ENCODE measurements around the gene BCL6. TPM values are rescaled to one million over a fixed set of nuclear protein-coding genes. Genes with fewer than 3 reads are reported as not detected.

BCL6 gene
- polyA plus RNA-seq, 1 experiment: 12.8 TPM

GRCh38 chr3:187762792-187763191 lies 17.5 kb upstream of the BCL6 start:
- POLR2A ChIA-PET: no interaction called here
- DNase-seq (ENCODE audit: low read depth, low spot score): no peak
- TF ChIP-seq CTCF (IDR thresholded peaks at IDR 0.05; ENCODE audit: low read depth, low read length): no peak
- CTCF ChIA-PET: interaction anchor here (0.9 to 1.2 kb wide), 3 partner anchors 13 to 155 kb away, joined by 3 to 4 read pairs (median 3); no protein-coding TSS in a partner anchor
- no peaks in the 10 kb centered on the region for H3K27me3 ChIP-seq (ENCODE audit: control insufficient read depth, insufficient read depth, low read length)
- H3K4me3 ChIP-seq (ENCODE audit: low read depth, low read length): no peak overlapping the region
- H3K9me3 ChIP-seq (ENCODE audit: control insufficient read depth, insufficient read depth, low read length): no peaks in the 10 kb centered on the region
- H3K27ac ChIP-seq (ENCODE audit: low read depth, low read length): no peak overlapping the region

GRCh38 chr3:187759601-187760000 lies 14.3 kb upstream of the BCL6 start:
- no peak for TF ChIP-seq CTCF (IDR thresholded peaks at IDR 0.05; ENCODE audit: low read depth, low read length)
- H3K27me3 ChIP-seq (ENCODE audit: control insufficient read depth, insufficient read depth, low read length): no peaks in the 10 kb centered on the region
- no peak overlapping the region for H3K27ac ChIP-seq (ENCODE audit: low read depth, low read length)
- H3K4me3 ChIP-seq (ENCODE audit: low read depth, low read length): no peak overlapping the region
- H3K9me3 ChIP-seq (ENCODE audit: control insufficient read depth, insufficient read depth, low read length): no peaks in the 10 kb centered on the region
- CTCF ChIA-PET: interaction anchor here (0.7 to 1.7 kb wide), 5 partner anchors 11 to 1196 kb away, joined by 3 to 5 read pairs (median 3); no protein-coding TSS in a partner anchor
- POLR2A ChIA-PET: interaction anchor here (1.2 kb wide), 1 partner anchor 14 kb away, joined by 4 read pairs; the partner anchor contains the start of gene BCL6
- no peak for DNase-seq (ENCODE audit: low read depth, low spot score)

DNA sequence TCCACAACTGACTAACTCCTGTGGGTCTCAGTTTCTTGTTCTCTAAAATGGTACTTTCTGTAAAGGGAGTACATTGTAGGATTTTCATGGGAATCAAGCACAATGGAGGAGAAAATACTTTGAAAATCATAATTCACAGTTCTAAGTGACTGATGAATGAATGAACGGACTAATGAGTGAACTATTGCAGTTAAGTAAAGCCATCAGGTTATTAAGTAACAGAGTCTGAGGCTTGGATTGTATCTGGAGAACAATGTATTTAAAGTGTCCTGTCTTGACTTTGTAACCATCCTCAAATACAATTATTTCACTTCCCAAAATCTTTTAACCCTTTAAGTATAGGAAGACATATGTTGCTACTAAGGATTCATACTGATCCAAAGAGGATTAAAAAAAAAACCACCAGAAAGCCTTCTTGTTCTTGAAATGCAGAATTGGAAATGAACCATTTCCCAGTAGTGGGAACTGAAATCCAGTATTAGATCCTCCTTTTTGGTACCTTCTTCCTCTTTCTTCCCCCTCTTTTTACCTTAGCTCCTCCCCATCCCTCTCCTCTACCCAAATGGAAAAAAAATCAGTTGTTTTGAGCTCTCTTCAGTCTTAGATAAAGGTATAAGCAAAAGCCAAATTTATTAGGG lies 13.2 kb upstream of the BCL6 start:
- CTCF ChIA-PET: interaction anchor here (0.7 to 1.6 kb wide), 3 partner anchors 9 to 970 kb away, joined by 3 to 6 read pairs (median 4); no protein-coding TSS in a partner anchor
- H3K4me3 ChIP-seq (ENCODE audit: low read depth, low read length): no peak overlapping the region
- no peaks in the 10 kb centered on the region for H3K27me3 ChIP-seq (ENCODE audit: control insufficient read depth, insufficient read depth, low read length)
- H3K9me3 ChIP-seq (ENCODE audit: control insufficient read depth, insufficient read depth, low read length): no peaks in the 10 kb centered on the region
- TF ChIP-seq CTCF (IDR thresholded peaks at IDR 0.05; ENCODE audit: low read depth, low read length): no peak
- H3K27ac ChIP-seq (ENCODE audit: low read depth, low read length): no peak overlapping the region
- DNase-seq (ENCODE audit: low read depth, low spot score): no peak
- POLR2A ChIA-PET: no interaction called here

DNA sequence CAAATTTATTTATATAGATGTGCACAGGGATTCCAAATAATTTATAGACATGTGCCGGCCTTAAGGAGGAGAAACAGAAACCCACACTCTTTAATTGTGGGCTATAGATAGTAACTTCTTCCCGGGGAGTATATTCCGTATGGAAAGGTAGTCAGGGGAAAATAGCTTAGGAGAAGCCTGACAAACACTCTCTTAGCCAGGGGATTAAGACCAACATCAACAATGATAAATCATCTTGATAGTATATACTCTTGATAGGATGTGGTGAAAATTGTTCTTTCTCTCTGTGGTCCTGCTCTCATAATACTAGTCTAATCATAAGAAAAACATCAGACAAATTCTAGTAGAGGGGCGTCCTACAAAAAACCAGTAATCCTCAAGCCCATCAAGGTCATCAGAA lies 8.2 kb upstream of the BCL6 start:
- ChIA-PET POLR2A (no interaction called here), CTCF (no interaction called here)
- Histone ChIP-seq H3K27me3 (ENCODE audit: control insufficient read depth, insufficient read depth, low read length) (peaks cover 3% of the 10 kb centered on the region), H3K9me3 (ENCODE audit: control insufficient read depth, insufficient read depth, low read length) (no peaks in the 10 kb centered on the region), H3K4me3 (ENCODE audit: low read depth, low read length) (no peak overlapping the region), H3K27ac (ENCODE audit: low read depth, low read length) (no peak overlapping the region)
- no peak for DNase-seq (ENCODE audit: low read depth, low spot score)
- TF ChIP-seq CTCF (IDR thresholded peaks at IDR 0.05; ENCODE audit: low read depth, low read length): no peak

DNA sequence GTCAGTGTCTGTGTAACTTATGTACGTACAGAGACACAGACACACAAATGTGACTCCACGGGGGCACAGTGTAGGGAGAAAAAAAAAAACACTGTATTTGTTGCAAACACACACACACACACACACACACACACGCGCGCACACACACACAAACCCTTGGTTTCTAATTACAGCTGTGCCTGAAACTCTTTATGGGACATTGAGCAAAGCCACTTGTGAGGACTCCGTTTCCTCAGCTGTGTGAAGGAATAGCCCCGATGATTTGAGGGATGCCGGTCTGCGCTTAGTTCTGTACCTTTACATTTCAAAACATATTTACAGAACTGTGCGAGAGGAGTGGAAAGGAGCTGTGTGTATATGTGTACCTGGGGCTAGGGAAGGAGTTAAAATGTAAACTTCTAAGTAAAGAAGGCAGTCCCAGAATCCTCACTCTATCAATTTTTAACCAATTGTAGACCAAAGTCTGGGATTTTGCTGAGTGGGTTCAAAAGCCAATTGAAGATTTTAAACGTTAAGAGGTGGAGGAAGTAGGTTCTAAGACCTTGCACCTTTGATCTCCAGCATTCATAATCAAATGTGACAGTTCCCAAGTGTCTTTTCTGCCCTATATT lies 5.3 kb upstream of the BCL6 start:
- POLR2A ChIA-PET: no interaction called here
- CTCF ChIA-PET: interaction anchor here (0.9 to 3.1 kb wide), 4 partner anchors 10 to 1204 kb away, joined by 3 to 15 read pairs (median 8); no protein-coding TSS in a partner anchor
- H3K27me3 ChIP-seq (ENCODE audit: control insufficient read depth, insufficient read depth, low read length): peaks cover 3% of the 10 kb centered on the region
- DNase-seq (ENCODE audit: low read depth, low spot score): no peak
- TF ChIP-seq CTCF (IDR thresholded peaks at IDR 0.05; ENCODE audit: low read depth, low read length): no peak
- H3K4me3 ChIP-seq (ENCODE audit: low read depth, low read length): peak overlapping the region; percentile 45
- no peak overlapping the region for H3K27ac ChIP-seq (ENCODE audit: low read depth, low read length)
- H3K9me3 ChIP-seq (ENCODE audit: control insufficient read depth, insufficient read depth, low read length): no peaks in the 10 kb centered on the region

All from AG04450 (cell line).